Keratinocyte (primary cell): ENCODE results near the gene TP73.

Source experiments
- EZH2 ChIP-seq: IDR thresholded peaks from one replicate; pipeline ENCODE4 v1.6.1; 2012; ENCODE audit warnings: inconsistent platforms, mild to moderate bottlenecking, low read length, moderate library complexity
- TF ChIP-seq, protein P1 (sequence below), 3 experiments: IDR thresholded peaks in 1 of 3; conservative IDR thresholded peaks in 1 of 3; optimal IDR thresholded peaks in 1 of 3; 2 replicates in 2 of 3; 3 replicates in 1 of 3; pipeline versions ENCODE3 to v1.5.1; 2011; ENCODE audit warnings: low read length in 3 of 3, mild to moderate bottlenecking in 3 of 3, moderate library complexity in 2 of 3, control low read depth in 1 of 3, inconsistent platforms in 1 of 3; ENCODE audit not compliant: insufficient read depth in 2 of 3; ENCODE audit errors: extremely low read depth in 1 of 3

DNA sequence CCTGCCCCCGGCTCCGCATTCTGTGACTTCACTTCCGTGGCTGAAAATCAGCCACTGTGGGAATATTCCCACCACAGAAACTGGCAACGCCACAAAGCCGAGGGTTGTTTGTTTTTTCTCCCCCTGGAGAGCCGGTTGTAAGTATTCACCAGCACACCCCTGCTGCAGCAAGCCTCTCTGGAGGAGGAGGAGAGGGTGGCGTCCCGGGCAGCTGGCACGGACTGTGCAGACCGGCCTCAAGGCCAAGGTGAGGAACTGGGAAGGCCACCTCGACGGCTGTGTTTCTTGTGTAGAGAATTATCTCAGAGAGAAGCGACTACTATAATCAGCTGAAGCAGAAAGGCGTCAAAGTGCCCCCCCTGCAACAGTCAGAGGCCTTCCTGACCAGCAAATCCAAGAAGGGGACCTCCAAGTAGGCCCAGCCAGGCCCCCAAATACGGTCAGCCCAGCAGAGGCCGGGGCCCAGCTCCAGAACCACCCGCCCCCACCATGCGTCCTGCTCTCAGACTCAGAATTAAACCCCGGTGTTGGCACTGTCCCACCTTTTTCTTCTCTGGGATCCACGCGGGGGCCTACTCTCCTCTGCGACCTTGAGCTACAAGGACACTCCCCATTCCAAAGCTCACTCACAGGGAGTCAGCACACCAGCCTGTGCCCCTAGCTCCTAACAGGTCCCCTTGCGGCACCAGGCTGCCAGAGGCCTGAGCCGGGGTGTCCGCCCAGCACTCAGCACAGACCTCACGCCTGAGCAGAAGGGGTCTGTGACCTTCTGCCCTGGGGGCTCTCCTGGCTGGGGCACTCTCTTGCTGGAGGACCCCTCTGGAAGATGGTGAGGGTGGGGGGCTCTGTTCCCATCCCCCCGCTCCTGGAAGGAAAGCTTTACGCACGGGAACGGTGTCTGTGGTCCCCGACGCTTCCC, 119.1 kb downstream of the TP73 start:
- TF ChIP-seq, protein P1, sequence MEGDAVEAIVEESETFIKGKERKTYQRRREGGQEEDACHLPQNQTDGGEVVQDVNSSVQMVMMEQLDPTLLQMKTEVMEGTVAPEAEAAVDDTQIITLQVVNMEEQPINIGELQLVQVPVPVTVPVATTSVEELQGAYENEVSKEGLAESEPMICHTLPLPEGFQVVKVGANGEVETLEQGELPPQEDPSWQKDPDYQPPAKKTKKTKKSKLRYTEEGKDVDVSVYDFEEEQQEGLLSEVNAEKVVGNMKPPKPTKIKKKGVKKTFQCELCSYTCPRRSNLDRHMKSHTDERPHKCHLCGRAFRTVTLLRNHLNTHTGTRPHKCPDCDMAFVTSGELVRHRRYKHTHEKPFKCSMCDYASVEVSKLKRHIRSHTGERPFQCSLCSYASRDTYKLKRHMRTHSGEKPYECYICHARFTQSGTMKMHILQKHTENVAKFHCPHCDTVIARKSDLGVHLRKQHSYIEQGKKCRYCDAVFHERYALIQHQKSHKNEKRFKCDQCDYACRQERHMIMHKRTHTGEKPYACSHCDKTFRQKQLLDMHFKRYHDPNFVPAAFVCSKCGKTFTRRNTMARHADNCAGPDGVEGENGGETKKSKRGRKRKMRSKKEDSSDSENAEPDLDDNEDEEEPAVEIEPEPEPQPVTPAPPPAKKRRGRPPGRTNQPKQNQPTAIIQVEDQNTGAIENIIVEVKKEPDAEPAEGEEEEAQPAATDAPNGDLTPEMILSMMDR (optimal IDR thresholded peaks at IDR 0.05 in 1 of 3, IDR thresholded peaks at IDR 0.05 in 1 of 3, conservative IDR thresholded peaks at IDR 0.05 in 1 of 3; ENCODE audit: extremely low read depth in 1 of 3, insufficient read depth in 2 of 3, low read length in 3 of 3), result no peak
- no peak for TF ChIP-seq EZH2
